Muscle layer of colon (tissue), 2 donors: ENCODE results near the gene RUBCN.

Source experiments
- H3K27ac ChIP-seq: one replicate; pipeline ENCODE4 v1.7.0; 2013; ENCODE audit warnings: low read depth, mild to moderate bottlenecking, low read length, moderate library complexity
- H3K27me3 ChIP-seq, 2 donors: one replicate each; pipeline ENCODE4 v1.7.0; 2013; ENCODE audit warnings: low read length in 2 of 2, mild to moderate bottlenecking in 2 of 2; ENCODE audit not compliant: insufficient read depth in 2 of 2, control insufficient read depth in 1 of 2
- H3K36me3 ChIP-seq: one replicate; pipeline ENCODE4 v1.7.0; 2013; ENCODE audit warnings: mild to moderate bottlenecking, low read length; ENCODE audit not compliant: insufficient read depth
- H3K4me1 ChIP-seq: one replicate; pipeline ENCODE4 v1.7.0; 2013; ENCODE audit warnings: mild to moderate bottlenecking, low read length; ENCODE audit not compliant: insufficient read depth
- H3K4me3 ChIP-seq, 2 donors: one replicate each; pipeline ENCODE4 v1.7.0; 2013; ENCODE audit warnings: low read length in 2 of 2, low read depth in 1 of 2, mild to moderate bottlenecking in 1 of 2, moderate library complexity in 1 of 2
- H3K9ac ChIP-seq: one replicate; pipeline ENCODE4 v1.7.0; 2013; ENCODE audit warnings: low read length
- H3K9me3 ChIP-seq: one replicate; pipeline ENCODE4 v1.7.0; 2013; ENCODE audit warnings: mild to moderate bottlenecking, low read length
- donor health status: abdominal sarcoma.
- donor health status: Adenocarcinoma of cecum.

The RUBCN gene

GRCh38 chr3:197736491-197737318 lies at the start of gene RUBCN:
RUBCN (minus strand) TSS chr3:197736904; CDS start chr3:197736719, 185 bp downstream.
- no peaks in the 10 kb centered on the region for H3K27me3 ChIP-seq
- H3K4me1 ChIP-seq = peaks cover 14% of the 10 kb centered on the region
- H3K4me3 ChIP-seq = peak within 1 kb of the TSS; percentile 80 to 89
- peak within 1 kb of the TSS; percentile 86 for H3K27ac ChIP-seq
- no peaks in the 10 kb centered on the region for H3K9me3 ChIP-seq
- H3K9ac ChIP-seq = peak within 1 kb of the TSS; percentile 74
- no peaks in the 10 kb centered on the region for H3K36me3 ChIP-seq

GRCh38 chr3:197784019-197784585 lies 47.4 kb upstream of the RUBCN start:
- H3K4me1 ChIP-seq = no peaks in the 10 kb centered on the region
- H3K4me3 ChIP-seq = no peak overlapping the region
- no peak overlapping the region for H3K9ac ChIP-seq
- no peaks in the 10 kb centered on the region for H3K9me3 ChIP-seq
- peaks cover 29% of the 10 kb centered on the region for H3K36me3 ChIP-seq
- H3K27me3 ChIP-seq = no peaks in the 10 kb centered on the region
- H3K27ac ChIP-seq = no peak overlapping the region

GRCh38 chr3:197782230-197782629 lies 45.5 kb upstream of the RUBCN start:
- H3K36me3 ChIP-seq = peaks cover 44% of the 10 kb centered on the region
- H3K27ac ChIP-seq = no peak overlapping the region
- no peaks in the 10 kb centered on the region for H3K4me1 ChIP-seq
- H3K9me3 ChIP-seq = no peaks in the 10 kb centered on the region
- H3K9ac ChIP-seq = no peak overlapping the region
- H3K27me3 ChIP-seq = no peaks in the 10 kb centered on the region
- H3K4me3 ChIP-seq = no peak overlapping the region

- H3K4me3 ChIP-seq = no peak overlapping the region
- peaks cover 74% of the 10 kb centered on the region for H3K36me3 ChIP-seq
- no peak overlapping the region for H3K9ac ChIP-seq
- no peaks in the 10 kb centered on the region for H3K9me3 ChIP-seq
- H3K4me1 ChIP-seq = no peaks in the 10 kb centered on the region
- H3K27me3 ChIP-seq = no peaks in the 10 kb centered on the region
- H3K27ac ChIP-seq = no peak overlapping the region
Observed at GRCh38 chr3:197775317-197775716, 38.6 kb upstream of the RUBCN start.

- Histone ChIP-seq H3K4me3 (no peak overlapping the region), H3K9ac (no peak overlapping the region), H3K4me1 (no peaks in the 10 kb centered on the region), H3K9me3 (no peaks in the 10 kb centered on the region), H3K36me3 (peaks cover 31% of the 10 kb centered on the region), H3K27ac (no peak overlapping the region), H3K27me3 (no peaks in the 10 kb centered on the region)
Observed at GRCh38 chr3:197761784-197762183, 25.1 kb upstream of the RUBCN start.

- H3K9me3 ChIP-seq = no peaks in the 10 kb centered on the region
- H3K36me3 ChIP-seq = peaks cover 20% of the 10 kb centered on the region
- no peak overlapping the region for H3K4me3 ChIP-seq
- no peak overlapping the region for H3K9ac ChIP-seq
- H3K27ac ChIP-seq = no peak overlapping the region
- no peaks in the 10 kb centered on the region for H3K27me3 ChIP-seq
- peaks cover 4% of the 10 kb centered on the region for H3K4me1 ChIP-seq
Observed at GRCh38 chr3:197758512-197758911, 21.8 kb upstream of the RUBCN start.

GRCh38 chr3:197756704-197757103 lies 20.0 kb upstream of the RUBCN start:
- Histone ChIP-seq H3K4me1 (peaks cover 11% of the 10 kb centered on the region), H3K9me3 (no peaks in the 10 kb centered on the region), H3K9ac (no peak overlapping the region), H3K36me3 (peaks cover 13% of the 10 kb centered on the region), H3K4me3 (no peak overlapping the region), H3K27me3 (no peaks in the 10 kb centered on the region), H3K27ac (no peak overlapping the region)

GRCh38 chr3:197753263-197753662 lies 16.6 kb upstream of the RUBCN start:
- Histone ChIP-seq H3K9ac (no peak overlapping the region), H3K4me3 (no peak overlapping the region), H3K27ac (no peak overlapping the region), H3K9me3 (no peaks in the 10 kb centered on the region), H3K36me3 (peaks cover under 1% of the 10 kb centered on the region), H3K4me1 (peaks cover 19% of the 10 kb centered on the region), H3K27me3 (no peaks in the 10 kb centered on the region)

GRCh38 chr3:197752107-197752506 lies 15.4 kb upstream of the RUBCN start:
- no peak overlapping the region for H3K27ac ChIP-seq
- no peaks in the 10 kb centered on the region for H3K36me3 ChIP-seq
- no peaks in the 10 kb centered on the region for H3K27me3 ChIP-seq
- no peaks in the 10 kb centered on the region for H3K9me3 ChIP-seq
- H3K4me1 ChIP-seq = peaks cover 19% of the 10 kb centered on the region
- no peak overlapping the region for H3K9ac ChIP-seq
- no peak overlapping the region for H3K4me3 ChIP-seq

- no peaks in the 10 kb centered on the region for H3K36me3 ChIP-seq
- H3K4me1 ChIP-seq = peaks cover 19% of the 10 kb centered on the region
- peak overlapping the region; percentile 64 to 70 for H3K4me3 ChIP-seq
- H3K27me3 ChIP-seq = no peaks in the 10 kb centered on the region
- no peaks in the 10 kb centered on the region for H3K9me3 ChIP-seq
- H3K27ac ChIP-seq = peak overlapping the region; percentile 93
- peak overlapping the region; percentile 73 for H3K9ac ChIP-seq
Observed at GRCh38 chr3:197750858-197751737, 14.4 kb upstream of the RUBCN start.

GRCh38 chr3:197750396-197750831 lies 13.7 kb upstream of the RUBCN start:
- Histone ChIP-seq H3K9ac (peak overlapping the region; percentile 73), H3K4me1 (peaks cover 19% of the 10 kb centered on the region), H3K27me3 (no peaks in the 10 kb centered on the region), H3K27ac (peak overlapping the region; percentile 93), H3K9me3 (no peaks in the 10 kb centered on the region), H3K4me3 (peak overlapping the region; percentile 64 to 70), H3K36me3 (no peaks in the 10 kb centered on the region)
